ENCODE measurements around the gene GNB1L.
"Not testable (repeated sequence)": the region's sequence is repeated elsewhere in the genome, so short reads cannot be mapped to it uniquely, and the experiment has no call there.

The GNB1L gene

DNA sequence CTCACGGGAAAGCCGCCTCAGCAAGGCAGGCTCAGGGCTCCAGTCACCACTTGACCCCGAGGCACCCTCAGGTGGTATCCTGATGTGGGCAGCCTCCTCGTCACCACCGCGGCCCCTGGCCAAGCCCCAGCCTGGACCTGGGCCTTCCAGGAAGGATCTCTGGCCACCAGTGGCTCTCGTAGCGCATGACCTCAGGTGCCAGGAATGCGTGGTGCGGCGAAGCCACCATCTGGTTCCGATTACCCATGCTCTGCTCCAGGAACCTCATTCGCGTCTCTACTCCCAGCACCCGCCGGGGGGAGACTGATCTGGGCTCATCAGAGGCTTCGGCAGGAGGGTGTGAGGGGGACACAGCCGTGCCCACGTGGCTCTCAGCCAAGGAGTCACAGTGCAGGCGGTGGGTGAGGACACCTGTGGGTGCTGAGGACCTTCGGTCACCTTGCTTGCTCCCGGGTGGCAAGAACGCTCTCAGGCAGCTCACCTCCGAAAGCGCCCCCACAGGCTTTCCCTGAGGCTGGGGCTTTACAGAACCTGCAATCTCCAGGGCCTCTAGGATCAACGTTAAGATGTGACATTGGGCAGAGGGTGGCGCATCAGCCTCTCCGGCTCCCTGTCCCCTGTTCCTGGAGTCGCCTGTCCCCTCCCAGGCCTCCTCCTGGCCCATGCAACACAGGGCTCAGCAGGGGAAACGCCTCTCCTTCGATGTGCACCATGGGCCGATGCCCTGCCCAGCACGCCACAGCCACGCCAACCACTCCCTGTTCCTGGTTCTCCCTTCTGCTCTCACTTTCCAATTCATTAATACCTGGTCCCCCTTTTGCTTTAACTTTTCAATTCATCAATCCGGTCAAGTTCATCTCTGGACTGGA, 55.1 kb downstream of the GNB1L start:
- in situ Hi-C loops (cut with MboI; ENCODE audit: low sequenced_read_pairs) = no loop called here

DNA sequence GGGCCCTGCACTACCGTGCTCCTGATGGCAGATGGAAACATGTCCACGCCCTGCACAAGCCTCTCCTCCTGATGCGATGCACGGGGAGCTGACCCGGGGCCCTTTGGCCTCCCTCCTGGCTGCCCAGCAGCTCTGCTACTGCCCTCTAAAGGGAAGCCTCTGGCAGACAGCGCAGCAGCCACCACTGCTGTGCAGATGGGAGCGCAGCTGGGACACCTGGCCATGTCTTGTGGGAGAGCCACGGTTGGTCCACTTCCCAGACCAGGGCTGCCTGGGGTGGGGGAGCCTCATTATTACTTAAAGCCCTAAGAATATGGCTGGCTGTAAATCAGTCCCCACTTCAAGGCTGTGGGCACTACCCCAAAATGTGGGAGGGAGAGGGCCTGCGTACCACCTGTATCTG, 55.8 kb downstream of the GNB1L start:
- in situ Hi-C loops (cut with MboI; ENCODE audit: low sequenced_read_pairs) = no loop called here

DNA sequence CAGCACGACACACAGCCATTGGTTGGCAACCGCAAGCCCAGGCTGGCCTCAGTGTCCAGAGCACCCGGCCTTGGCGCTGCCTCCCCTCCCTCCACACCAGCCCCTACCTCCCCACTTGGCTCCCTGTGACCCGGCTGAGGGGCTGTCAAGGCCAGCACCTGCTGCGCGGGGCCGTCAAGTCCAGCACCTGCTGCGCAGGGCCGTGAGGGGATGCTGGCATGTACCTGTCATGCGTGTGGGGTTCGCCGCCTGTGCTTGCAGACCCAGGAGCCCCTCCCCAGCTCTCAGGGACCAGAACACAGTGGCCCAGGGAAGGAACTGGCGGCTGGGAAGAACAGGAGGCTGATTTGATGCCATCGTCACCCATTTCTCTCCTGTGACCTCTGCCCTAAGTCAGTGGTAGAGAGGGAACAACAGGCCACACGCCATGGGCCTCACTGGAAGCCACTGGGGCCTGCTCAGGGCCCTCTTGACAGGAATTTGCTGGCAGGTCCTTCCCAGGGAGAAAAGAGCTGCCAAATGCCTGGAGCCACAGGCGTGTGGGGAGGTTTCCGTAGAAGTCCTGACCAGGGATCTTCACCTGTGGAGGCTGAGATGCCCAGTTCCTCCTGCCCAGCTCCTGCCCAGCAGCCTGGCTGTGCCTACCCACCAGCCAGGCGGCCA, 56.5 kb downstream of the GNB1L start:
- in situ Hi-C loops (cut with MboI; ENCODE audit: low sequenced_read_pairs) = no loop called here

DNA sequence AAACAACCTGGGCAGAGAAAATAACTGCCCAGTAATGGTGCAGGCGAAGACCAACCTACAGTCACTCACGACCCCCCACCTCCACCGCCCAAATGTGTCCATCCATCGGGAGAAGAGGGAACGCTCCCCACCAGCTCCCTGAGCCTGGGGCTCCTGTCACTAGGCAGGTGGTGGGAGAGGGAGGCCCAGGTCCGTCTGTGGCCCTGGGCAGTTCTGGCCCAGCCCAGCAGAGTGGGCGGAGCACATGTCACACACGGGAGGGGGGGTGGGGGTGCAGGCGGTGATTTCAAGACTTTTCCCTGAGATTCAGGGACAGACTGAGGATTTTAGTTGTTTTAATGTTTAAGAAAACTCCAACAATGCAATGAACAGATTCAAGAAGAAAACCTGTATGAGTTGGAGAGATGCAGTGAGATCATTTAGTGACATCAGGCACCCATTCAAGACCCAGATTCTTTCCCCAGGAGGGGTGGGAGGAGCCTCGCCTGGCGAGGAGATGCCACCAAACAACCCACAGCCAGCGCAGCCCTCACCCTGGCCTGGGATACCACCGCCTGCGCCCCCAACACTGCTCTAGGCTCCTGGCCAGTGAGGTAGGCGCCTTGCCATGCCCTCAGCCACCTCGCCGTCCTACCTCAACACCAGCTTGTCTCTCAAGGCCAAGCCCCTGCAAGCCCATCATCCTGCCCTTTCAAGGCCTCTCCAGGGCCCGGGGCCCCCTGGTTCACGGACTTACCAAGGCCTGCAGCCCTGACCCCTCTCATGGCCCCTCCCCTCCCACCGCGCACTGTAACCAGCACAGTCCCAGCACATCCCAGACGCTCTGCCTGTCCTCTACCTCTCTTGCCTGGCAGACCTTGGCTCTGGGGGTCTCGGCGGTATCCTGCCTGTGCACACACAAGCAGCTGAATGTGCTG, 57.3 kb downstream of the GNB1L start:
- in situ Hi-C loops (cut with MboI; ENCODE audit: low sequenced_read_pairs) = no loop called here

DNA sequence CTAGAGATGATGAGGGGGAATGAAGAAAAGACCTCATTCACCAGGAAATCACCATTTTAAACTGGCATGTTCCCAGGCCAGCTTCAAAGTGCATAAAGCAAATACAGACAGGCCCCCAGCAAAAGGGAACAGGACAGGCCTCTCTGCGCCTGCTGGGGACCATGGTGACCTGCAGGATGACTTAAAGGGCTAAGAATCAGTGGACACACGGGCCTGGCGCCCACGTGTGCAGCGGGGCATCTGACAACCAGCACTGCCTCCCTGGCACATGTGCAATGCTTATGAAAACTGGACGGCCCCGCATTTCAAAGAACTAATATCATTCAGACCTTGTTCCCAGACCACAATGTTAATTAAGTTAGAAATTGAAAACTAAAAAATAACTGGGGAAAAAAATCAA, 58.5 kb downstream of the GNB1L start:
- in situ Hi-C loops (cut with MboI; ENCODE audit: low sequenced_read_pairs) = no loop called here

DNA sequence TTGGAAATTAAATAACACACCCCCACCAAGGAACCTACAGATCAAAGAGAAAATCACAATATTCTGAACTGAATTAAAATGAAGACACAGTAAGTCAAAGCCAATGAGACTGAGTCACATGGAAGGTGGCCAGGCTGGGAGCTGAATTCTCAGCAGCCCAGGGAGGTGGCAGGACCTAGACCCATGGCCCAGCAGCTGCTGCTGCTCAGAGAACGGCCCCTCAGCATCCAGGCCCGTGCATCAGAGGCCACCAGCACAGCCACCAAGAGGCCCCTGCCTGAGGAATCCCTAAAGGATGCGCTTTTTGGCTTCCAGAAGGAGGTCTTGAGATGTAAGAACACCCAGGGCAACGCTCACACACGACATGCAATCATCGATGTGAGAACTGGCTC, 59.1 kb downstream of the GNB1L start:
- in situ Hi-C loops (cut with MboI; ENCODE audit: low sequenced_read_pairs) = no loop called here

DNA sequence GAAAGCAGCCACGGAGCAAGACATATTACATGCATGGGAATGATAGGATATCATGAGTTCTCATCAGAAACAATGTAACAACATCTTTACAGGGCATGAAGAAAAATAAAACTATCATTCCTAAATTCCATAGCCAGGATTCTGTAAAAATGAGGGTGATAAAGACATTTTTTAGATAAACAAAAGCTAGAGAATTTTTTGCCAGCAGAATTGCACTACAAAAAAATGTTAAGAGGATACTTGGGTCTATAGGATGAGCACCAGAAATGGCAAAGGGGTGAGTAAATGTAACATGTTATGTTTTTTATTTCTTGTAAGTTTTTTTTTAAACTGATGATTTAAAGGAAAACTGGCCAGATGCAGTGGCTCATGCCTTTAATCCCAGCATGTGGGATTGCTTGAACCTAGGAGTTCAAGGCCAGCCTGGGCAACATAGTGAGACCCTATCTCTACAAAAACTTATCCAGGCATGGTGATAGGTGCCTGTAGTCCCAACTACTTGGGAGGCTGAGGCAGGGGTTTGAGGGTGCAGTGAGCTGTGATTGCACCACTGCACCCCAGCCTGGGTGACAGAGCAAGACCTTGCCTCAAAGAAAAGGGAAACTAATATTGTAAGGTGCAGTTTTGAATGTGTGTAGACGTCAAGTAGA, 60.9 kb downstream of the GNB1L start:
- in situ Hi-C loops (cut with MboI; ENCODE audit: low sequenced_read_pairs) = no loop called here

DNA sequence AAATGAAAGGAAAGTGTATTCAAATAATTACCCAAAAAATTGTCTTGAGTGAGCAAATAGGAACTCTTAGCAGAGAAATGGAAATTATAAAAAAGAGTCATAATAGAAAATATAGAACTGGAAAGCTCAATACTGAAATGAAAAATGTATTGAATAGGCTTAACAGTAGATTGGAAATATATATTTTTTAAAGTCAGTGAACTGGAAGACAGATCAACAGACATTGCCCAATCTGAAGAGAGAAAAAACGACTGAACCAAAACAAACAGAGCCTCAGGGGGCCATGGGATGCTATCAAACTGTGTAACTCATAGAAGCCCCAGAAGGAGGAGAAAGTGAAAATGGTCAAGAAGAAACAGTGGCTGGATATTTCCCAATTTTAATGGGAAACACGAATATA, 61.5 kb downstream of the GNB1L start:
- in situ Hi-C loops (cut with MboI; ENCODE audit: low sequenced_read_pairs) = no loop called here

DNA sequence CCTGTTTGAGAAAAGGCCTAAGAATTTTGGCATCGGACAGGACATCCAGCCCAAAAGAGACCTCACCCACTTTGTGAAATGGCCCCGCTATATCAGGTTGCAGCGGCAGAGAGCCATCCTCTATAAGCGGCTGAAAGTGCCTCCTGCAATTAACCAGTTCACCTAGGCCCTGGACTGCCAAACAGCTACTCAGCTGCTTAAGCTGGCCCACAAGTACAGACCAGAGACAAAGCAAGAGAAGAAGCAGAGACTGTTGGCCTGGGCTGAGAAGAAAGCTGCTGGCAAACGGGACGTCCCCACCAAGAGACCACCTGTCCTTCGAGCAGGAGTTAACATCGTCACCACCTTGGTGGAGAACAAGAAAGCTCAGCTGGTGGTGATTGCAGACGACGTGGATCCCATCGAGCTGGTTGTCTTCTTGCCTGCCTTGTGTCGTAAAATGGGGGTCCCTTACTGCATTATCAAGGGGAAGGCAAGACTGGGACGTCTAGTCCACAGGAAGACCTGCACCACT, 62.2 kb downstream of the GNB1L start:
- in situ Hi-C loops (cut with MboI; ENCODE audit: low sequenced_read_pairs) = not testable (repeated sequence)

DNA sequence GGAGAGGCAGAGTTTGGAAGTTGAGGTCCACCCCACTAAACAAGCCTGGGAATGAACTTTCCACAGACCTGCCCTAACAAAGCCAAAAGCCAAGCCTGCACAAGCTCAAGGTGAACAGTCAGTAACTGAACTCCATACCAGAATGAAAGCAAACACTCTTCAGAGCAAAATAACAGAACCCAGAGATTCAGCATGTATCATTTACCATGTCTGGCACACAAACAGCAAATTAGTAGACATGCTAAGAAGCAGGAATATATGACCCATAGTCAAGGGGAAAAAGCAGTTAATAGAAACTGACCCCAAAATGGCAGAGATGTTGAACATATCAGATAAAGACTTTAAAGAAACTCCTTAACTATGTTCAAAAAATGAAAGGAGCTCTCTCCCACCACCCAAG, 62.8 kb downstream of the GNB1L start:
- in situ Hi-C loops (cut with MboI; ENCODE audit: low sequenced_read_pairs) = no loop called here

DNA sequence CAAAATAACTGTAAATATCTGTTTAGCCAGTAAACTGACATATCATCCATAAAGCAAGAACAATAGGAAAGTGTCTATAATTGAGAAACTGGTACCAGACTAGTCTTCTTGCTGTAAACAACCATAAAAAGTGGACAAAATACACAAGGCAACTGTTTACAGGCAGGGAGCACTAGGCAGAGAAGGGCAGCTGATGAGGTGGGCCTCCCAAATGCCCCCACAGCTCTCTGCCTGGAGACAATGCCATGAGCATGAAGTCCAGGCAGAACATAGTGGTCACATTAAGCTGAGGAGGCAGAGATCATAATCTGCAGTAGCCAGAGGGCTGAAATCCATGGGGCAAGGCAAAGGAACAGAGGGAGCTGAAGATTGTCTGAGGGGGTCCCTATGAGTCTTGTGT, 63.4 kb downstream of the GNB1L start:
- in situ Hi-C loops (cut with MboI; ENCODE audit: low sequenced_read_pairs) = no loop called here

DNA sequence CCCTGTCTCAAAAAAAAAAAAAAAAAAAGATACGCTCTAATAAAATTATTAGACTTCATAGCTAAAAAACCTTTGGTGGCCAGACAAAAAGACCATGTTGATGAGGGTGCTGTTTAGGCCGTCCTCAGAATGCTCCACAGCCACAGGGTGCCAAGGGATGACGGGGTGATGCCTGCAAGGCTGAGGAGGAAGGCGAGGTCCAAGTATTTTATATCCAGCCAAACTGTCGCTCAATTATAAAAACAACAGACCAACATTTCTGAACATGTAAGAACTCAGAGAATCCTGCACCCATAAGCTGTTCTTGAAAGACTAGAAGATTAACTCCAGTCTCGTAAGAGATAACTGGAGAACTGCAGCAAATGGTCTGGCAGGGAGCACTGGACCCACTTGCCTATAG, 64.8 kb downstream of the GNB1L start:
- in situ Hi-C loops (cut with MboI; ENCODE audit: low sequenced_read_pairs) = no loop called here

DNA sequence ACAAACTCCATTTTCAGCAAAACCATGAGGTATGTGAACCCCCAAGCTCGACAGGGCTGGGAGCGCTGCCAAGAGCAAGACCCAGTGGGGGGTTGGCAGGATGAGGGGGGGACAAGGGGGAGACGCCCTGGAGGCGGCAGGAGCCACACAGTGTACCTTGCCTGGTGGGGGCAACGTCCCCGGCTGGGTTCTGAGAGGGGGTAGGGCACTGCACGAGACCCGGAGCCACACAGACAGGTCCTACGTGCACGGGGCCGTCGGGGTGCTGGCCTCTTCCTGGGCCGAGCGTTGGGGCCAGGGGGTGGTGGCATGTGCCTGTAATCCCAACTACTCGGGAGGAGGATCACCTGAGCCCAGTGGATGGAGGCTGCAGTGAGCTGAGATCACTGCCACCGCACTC, 65.3 kb downstream of the GNB1L start:
- in situ Hi-C loops (cut with MboI; ENCODE audit: low sequenced_read_pairs) = no loop called here

DNA sequence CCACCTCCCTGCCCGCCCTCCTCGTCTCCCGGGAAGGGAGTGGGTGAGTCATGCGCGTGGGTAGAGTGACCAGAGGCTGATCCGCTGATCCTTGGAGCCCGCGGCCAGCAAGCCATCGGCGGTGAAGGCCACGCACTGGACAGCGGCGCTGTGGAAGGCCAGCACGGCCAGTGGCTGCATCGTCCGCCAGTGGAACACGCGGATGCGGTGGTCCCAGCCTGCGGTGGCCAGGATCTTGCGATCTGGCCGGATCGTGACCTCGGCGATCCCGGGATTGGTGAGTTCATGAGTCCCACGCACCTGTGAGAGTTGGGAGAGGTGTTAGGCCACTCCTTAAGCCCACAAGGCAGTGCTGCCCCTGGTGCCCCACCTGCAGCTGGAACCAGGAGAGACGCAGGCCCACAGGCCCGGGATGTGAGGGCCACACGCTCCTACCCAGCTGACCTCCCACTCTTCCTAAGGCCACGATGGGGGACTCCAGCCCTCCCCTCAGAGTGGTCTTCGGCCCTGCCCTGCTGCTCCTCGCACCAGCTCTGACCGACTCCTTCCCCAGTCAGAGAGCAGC, 65.9 kb downstream of the GNB1L start:
- in situ Hi-C loops (cut with MboI; ENCODE audit: low sequenced_read_pairs) = no loop called here

DNA sequence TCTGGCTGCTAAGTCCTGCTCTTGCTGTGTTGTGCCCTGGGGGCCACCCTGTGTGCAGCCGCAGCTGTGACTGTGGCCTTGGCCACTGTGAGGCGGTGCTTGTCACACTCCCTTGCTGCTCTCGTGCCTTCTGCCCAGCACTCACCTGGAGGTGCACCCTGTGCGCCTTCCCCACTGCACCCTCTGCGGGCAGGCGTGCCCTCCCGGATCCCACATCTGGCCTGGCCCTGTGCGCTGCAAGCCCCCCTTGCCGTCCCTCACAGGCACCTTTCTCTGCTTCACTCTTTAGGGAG, 66.9 kb downstream of the GNB1L start:
- in situ Hi-C loops (cut with MboI; ENCODE audit: low sequenced_read_pairs) = no loop called here

DNA sequence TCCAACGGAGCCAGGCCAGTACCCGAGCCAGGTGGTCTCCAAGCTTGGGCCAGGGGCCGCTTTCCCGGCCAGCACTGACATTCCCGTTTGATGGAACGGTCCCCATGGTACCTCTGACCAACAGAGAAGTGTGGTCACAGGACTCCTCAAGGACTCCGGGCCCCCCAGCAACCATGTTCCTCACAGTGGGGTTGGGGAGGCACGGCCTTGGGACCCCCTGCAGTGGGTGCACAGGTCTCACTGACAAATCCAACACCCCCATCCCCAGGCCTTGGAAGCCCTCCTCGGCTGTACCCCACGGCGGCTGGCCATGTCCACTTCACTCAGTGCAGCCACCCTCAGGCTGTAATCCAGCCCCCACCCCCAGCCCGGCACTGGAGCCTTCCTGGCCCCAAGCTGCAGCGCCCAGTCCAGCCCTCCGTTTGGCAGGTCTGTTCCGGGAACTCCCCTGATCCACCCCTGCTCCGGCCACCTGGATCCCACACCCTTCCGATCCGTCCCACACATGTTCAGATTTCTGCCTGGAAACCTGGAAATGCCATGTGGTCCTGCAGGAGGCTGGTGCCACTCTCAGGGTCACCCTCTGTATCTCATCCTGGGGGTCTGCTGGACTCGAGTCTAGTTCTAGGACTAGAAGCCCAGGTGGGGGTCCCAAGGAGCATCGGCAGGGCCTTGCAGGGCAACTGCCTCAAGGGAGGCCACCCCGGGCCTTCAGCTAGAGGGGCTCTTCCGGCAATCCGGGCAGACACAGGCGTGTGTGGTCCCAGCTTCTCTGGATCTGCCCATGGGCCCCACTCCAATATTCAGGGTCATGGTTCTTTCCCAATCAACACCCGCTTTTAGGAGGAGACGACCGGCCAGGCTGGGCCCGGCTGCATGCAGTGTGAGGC, 67.5 kb downstream of the GNB1L start:
- in situ Hi-C loops (cut with MboI; ENCODE audit: low sequenced_read_pairs) = no loop called here

DNA sequence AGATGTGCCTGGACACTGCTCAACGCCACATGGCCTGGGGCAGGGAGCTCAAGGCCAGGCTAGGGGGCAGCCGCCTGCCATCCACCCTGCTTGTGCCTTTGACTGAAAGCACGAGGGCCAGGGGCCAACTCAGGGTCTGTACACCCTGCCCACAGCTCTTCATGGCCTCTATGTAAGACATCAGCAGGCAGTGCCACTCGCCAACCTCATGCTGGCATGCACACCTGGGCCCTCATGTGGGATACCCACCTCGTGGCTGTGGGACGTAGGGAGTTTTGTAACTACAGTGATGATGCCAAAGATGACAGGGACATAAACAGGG, 68.4 kb downstream of the GNB1L start:
- in situ Hi-C loops (cut with MboI; ENCODE audit: low sequenced_read_pairs) = no loop called here

DNA sequence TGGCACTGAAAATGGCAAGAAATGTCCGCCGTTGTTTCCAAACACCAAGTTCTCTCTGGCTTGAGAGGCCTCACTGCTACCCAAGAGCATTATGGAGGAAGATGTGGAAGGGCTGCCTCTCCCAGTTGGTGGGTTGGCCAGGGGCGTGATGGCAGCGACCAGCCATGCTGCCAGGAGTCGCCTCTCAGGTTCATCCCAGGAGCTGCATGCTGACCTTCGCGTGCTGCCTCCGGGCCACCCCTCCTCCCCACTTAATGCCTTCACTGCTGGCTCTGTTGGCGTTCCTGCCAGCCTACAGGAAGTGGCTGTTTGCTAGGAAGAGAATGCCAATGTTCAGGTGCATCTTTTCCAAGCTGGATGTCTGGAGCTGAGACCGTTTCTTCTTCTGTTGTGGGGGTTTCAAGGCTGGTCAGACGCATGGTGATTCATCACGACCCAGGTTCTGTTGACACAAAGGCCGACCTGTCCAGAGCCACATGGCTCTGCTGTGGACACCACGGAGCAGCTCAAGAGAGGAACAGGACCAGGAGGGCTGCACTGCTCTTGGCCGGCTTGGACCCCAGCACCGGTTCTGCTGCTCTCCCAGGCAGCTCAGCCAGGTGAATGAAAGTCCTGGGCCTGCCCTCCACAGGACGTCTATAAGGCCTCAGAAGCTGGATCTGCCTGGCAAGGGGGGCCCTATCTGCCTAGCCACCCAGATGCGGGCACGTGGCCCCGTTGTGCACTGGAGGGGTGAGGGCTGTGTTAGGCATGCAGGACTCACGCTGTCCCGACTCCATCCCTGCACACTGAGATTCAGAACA, 69.0 kb downstream of the GNB1L start:
- in situ Hi-C loops (cut with MboI; ENCODE audit: low sequenced_read_pairs) = no loop called here
